ENCODE data around the gene MAMLD1. TPM values are rescaled to one million over a fixed set of nuclear protein-coding genes. Genes with fewer than 3 reads are reported as not detected.

The MAMLD1 gene
- total RNA-seq, 2 donors from 2014 or later: 1.9 to 2.1 TPM

DNA sequence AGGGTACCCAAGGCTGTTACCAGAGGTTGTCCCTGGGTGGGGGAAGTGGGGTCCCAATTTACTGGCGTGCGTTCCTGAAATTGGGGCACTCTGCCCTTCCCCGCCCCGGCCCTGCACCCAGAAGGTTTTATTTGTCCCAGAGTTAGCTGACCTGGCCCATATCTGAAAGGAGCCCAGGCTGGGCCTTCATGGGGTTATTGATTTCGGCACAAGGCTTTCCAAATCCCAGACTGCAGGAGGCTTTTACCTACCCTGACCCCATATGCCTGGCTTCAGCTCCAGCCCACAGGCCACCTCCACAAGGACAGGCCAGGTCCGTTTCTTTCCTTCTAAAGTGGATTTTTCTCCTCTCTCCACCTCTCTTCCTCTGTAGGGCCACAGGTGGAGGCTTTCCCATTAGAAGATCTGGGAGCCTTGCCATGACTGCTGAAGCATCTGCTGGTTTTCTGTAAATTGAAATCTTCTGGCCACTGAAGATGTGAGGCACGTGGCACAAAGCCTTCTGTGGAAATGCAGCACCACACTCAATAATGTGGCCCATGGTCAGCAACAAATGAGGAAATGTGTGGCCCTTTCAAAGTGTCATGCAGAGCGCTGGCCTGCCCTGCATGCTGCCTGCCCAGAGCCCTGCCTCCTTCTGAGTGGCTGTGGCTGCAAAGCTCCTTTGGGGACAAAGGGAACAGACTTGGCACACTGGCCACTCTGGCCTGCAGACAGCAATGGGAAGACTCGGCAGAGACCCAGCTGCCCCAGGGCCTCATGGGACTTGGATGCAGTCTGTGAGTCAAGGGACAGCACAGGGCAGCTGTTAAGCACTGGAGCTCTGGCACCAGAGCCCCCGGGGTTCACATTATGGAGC lies 162.2 kb downstream of the MAMLD1 start:
- Mint-ChIP-seq H3K4me3 (no peak overlapping the region), H3K9me3 (no peaks in the 10 kb centered on the region), H3K36me3 (ENCODE audit: low read depth) (no peaks in the 10 kb centered on the region), H3K27ac (no peak overlapping the region), H3K4me1 (no peaks in the 10 kb centered on the region), H3K27me3 (no peaks in the 10 kb centered on the region)
- ATAC-seq (replicated peaks): no peak

GRCh38 chrX:150526692-150527091 lies 163.6 kb downstream of the MAMLD1 start:
- ATAC-seq (replicated peaks): no peak
- H3K4me1 Mint-ChIP-seq: no peaks in the 10 kb centered on the region
- H3K9me3 Mint-ChIP-seq: no peaks in the 10 kb centered on the region
- no peak overlapping the region for H3K4me3 Mint-ChIP-seq
- H3K36me3 Mint-ChIP-seq (ENCODE audit: low read depth): no peaks in the 10 kb centered on the region
- H3K27ac Mint-ChIP-seq: no peak overlapping the region
- no peaks in the 10 kb centered on the region for H3K27me3 Mint-ChIP-seq

DNA sequence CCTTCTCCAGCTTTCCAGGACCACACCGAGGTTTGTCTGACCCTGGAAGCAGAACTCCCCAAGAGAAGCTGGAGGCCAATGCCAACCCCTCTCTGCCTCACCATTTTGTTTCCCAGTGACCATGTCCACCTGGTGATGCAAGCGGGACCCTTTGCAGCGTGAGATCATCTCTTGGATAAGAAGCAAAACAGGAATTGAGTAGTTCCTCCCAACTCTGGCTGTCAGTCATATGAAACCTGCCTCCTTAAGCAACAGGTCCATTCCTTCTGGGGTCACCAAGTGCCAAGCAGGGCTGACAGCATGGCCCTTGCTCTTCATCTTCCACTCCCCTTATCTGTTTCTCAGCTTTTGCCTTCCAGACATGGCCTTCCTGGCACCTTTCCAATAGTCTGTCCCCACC lies 164.0 kb downstream of the MAMLD1 start:
- H3K27ac Mint-ChIP-seq: no peak overlapping the region
- no peak overlapping the region for H3K4me3 Mint-ChIP-seq
- ATAC-seq (replicated peaks): no peak
- no peaks in the 10 kb centered on the region for H3K27me3 Mint-ChIP-seq
- no peaks in the 10 kb centered on the region for H3K4me1 Mint-ChIP-seq
- H3K9me3 Mint-ChIP-seq: no peaks in the 10 kb centered on the region
- H3K36me3 Mint-ChIP-seq (ENCODE audit: low read depth): no peaks in the 10 kb centered on the region

DNA sequence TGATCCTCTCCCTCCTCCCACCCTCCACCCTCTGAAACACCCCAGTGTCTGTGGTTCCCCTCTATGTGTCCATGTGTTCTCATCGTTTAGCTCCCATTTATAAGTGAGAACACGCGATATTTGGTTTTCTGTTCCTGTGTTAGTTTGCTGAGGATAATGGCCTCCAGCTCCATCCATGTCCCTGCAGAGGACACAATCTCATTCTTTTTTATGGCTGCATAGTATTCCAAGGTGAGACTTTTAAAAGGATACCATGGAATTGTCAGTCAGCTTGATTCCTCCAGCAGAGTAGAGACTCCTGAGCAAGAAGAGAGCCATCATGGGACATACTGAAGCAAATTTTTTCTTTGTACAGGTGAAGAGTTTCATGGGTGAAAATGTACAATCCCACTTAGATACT lies 166.5 kb downstream of the MAMLD1 start:
- Mint-ChIP-seq H3K9me3 (peaks cover 6% of the 10 kb centered on the region), H3K36me3 (ENCODE audit: low read depth) (no peaks in the 10 kb centered on the region), H3K27ac (no peak overlapping the region)

DNA sequence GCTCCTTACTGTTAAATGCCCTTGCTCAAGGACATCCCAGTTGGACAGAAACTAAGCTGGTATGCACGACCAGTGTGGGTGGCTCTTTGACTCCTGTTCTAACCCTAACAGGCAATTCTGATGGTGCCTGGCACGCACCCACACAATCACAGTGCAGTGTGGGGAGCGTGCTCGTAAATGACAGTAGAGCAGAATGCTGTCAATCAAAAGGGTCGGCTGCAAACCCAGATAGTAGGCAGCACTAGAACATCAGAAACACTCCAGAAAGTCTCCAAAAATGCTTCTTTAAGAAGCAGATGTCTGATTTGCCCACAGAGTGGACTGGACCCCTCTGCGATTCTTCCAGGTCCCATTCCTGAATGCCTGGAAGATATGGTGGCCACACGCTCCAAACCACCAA lies 167.7 kb downstream of the MAMLD1 start:
- H3K9me3 Mint-ChIP-seq: peaks cover 6% of the 10 kb centered on the region
- H3K36me3 Mint-ChIP-seq (ENCODE audit: low read depth): no peaks in the 10 kb centered on the region
- H3K4me1 Mint-ChIP-seq: peaks cover 4% of the 10 kb centered on the region
- no peak overlapping the region for H3K4me3 Mint-ChIP-seq
- H3K27me3 Mint-ChIP-seq: no peaks in the 10 kb centered on the region
- ATAC-seq (replicated peaks): no peak
- no peak overlapping the region for H3K27ac Mint-ChIP-seq

More for the DNA sequence above, 166.5 kb downstream of the MAMLD1 start:
- Mint-ChIP-seq H3K27me3 (no peaks in the 10 kb centered on the region), H3K4me1 (peaks cover 4% of the 10 kb centered on the region), H3K4me3 (no peak overlapping the region)
- ATAC-seq (replicated peaks): no peak

GRCh38 chrX:150531467-150531866 lies 168.3 kb downstream of the MAMLD1 start:
- H3K27ac Mint-ChIP-seq: no peak overlapping the region
- peaks cover 4% of the 10 kb centered on the region for H3K4me1 Mint-ChIP-seq
- no peak for ATAC-seq (replicated peaks)
- no peaks in the 10 kb centered on the region for H3K36me3 Mint-ChIP-seq (ENCODE audit: low read depth)
- peaks cover 9% of the 10 kb centered on the region for H3K9me3 Mint-ChIP-seq
- no peak overlapping the region for H3K4me3 Mint-ChIP-seq
- H3K27me3 Mint-ChIP-seq: no peaks in the 10 kb centered on the region

GRCh38 chrX:150533863-150534262 lies 170.7 kb downstream of the MAMLD1 start:
- Mint-ChIP-seq H3K27me3 (no peaks in the 10 kb centered on the region), H3K4me1 (peaks cover 4% of the 10 kb centered on the region), H3K4me3 (no peak overlapping the region), H3K27ac (no peak overlapping the region), H3K36me3 (ENCODE audit: low read depth) (no peaks in the 10 kb centered on the region), H3K9me3 (peaks cover 9% of the 10 kb centered on the region)
- no peak for ATAC-seq (replicated peaks)

DNA sequence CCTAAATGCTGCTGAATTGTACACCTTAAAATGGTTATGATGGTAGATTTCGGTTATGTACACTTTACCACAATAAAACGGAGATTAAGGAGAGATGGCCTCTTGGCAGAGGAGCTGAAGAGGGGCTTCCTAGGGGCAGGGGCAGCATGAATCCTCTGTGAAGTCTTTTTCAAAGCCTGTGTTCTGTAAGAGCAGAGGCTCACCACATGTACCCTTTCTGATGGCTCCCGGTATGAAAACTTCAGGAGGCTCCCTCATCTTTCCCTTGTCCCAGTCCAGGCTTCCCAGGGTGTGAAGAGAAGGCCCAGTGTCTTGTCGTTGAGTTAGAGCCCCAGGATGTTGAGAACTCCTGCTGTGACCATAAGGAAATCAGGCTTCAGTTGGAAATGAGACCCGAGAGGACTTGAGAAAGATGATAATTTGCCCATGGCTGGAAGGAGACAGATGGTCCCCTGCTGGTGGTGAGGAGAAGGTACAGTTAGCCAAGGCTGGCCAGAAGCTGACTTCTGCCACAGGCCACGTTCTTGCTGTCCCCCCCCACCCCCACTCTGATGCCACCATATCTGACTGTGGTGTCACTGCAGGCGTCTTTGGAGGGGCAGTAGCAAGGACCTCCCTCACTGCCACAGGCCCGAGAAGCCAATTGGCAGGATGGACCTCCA lies 173.5 kb downstream of the MAMLD1 start:
- Mint-ChIP-seq H3K36me3 (ENCODE audit: low read depth) (no peaks in the 10 kb centered on the region), H3K4me3 (no peak overlapping the region), H3K27ac (no peak overlapping the region), H3K27me3 (no peaks in the 10 kb centered on the region), H3K4me1 (peaks cover 4% of the 10 kb centered on the region), H3K9me3 (peaks cover 9% of the 10 kb centered on the region)
- no peak for ATAC-seq (replicated peaks)

GRCh38 chrX:150537851-150538250 lies 174.7 kb downstream of the MAMLD1 start:
- no peak for ATAC-seq (replicated peaks)
- Mint-ChIP-seq H3K9me3 (peaks cover 9% of the 10 kb centered on the region), H3K27ac (no peak overlapping the region), H3K4me1 (peaks cover 4% of the 10 kb centered on the region), H3K4me3 (no peak overlapping the region), H3K36me3 (ENCODE audit: low read depth) (no peaks in the 10 kb centered on the region), H3K27me3 (no peaks in the 10 kb centered on the region)

DNA sequence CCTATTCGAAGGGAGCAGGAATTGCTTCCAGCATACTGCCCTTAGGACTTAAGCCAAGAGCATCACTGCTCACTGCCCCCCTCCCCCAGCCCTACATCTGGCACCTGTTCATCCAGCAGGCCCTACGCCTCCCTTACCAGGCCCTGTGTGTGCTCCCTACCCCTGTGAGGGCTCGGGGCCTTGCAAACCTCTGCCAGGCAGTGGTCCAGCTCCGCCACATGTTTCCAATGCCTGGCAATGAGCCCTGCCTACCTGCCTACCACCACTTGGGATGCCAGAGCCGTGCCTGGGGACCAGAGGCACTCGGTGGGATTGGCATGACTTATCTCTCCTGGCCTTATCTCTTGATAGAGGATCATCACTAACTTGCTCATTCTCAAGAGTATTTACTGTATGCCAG lies 177.8 kb downstream of the MAMLD1 start:
- no peak overlapping the region for H3K27ac Mint-ChIP-seq
- no peaks in the 10 kb centered on the region for H3K4me1 Mint-ChIP-seq
- H3K36me3 Mint-ChIP-seq (ENCODE audit: low read depth): no peaks in the 10 kb centered on the region
- no peak overlapping the region for H3K4me3 Mint-ChIP-seq
- ATAC-seq (replicated peaks): no peak
- H3K27me3 Mint-ChIP-seq: no peaks in the 10 kb centered on the region
- H3K9me3 Mint-ChIP-seq: peaks cover 3% of the 10 kb centered on the region

- Mint-ChIP-seq H3K9me3 (no peaks in the 10 kb centered on the region), H3K27me3 (no peaks in the 10 kb centered on the region), H3K4me1 (peaks cover 7% of the 10 kb centered on the region), H3K4me3 (no peak overlapping the region), H3K36me3 (ENCODE audit: low read depth) (no peaks in the 10 kb centered on the region), H3K27ac (no peak overlapping the region)
- ATAC-seq (replicated peaks): no peak
These were observed 179.7 kb downstream of the MAMLD1 start for GRCh38 chrX:150542846-150543229.

DNA sequence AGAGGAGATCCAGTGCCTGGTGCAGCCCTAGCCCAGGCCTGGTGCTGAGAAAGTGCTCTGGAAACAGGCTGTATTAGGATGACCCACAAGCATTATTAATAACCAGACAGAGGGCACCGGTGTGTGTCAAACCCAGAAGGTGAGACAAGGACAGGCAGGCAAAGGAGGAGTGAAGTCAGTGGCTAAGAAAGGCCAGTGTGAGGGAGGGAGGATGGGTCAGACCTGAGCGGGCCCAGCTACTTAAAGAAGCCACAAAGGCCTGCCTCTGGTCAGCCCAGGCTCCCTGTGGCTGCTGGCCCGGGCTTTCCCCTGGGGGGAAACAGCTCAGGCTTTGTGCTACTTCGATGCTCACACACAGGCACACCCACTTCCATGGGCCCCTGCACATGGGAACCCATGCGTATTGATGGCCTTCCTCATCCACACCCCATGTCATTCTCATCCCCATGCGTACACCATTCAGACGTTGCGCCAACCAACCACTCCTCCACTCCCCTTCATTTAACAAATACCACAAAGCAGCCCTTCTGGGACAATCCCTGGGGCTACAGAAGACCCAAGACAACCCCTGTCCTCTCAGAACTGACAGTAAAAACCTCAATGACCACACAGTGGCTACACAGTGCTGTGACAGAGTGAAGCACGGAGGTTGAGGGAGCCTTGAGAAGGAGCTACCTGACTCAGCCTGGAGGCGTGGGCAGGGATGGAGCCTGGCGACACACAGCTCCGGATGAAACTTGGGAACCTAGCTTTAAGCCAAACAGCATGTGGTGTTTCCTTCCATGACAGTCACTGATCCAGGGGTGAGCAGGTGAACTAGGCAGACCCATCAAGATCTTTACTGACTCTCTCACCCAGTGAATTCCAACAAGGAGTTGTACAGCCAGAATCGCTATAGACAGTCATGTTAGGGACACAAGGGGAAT lies 180.4 kb downstream of the MAMLD1 start:
- peak; percentile 50 for ATAC-seq (replicated peaks)
- Mint-ChIP-seq H3K4me1 (peaks cover 11% of the 10 kb centered on the region), H3K27me3 (no peaks in the 10 kb centered on the region), H3K36me3 (ENCODE audit: low read depth) (no peaks in the 10 kb centered on the region), H3K9me3 (no peaks in the 10 kb centered on the region), H3K27ac (peak overlapping the region; percentile 42), H3K4me3 (no peak overlapping the region)

GRCh38 chrX:150544222-150544787 lies 181.2 kb downstream of the MAMLD1 start:
- no peak for ATAC-seq (replicated peaks)
- no peak overlapping the region for H3K4me3 Mint-ChIP-seq
- H3K27ac Mint-ChIP-seq: no peak overlapping the region
- no peaks in the 10 kb centered on the region for H3K27me3 Mint-ChIP-seq
- no peaks in the 10 kb centered on the region for H3K36me3 Mint-ChIP-seq (ENCODE audit: low read depth)
- no peaks in the 10 kb centered on the region for H3K9me3 Mint-ChIP-seq
- peaks cover 11% of the 10 kb centered on the region for H3K4me1 Mint-ChIP-seq

Data from activated T-helper 17 cell treated with anti-CD3 and anti-CD28 coated beads, Interleukin-2, amount 50 U/mL, for 72 hours (primary cell).